Activated naive CD8-positive, alpha-beta T cell (primary cell): ENCODE results near the gene HAND2.
A peak's percentile ranks its signal among the peaks of the same experiment; 100 is the strongest.

ENCODE experiments used
- H3K27ac Mint-ChIP-seq: one replicate; pipeline ENCODE4 v1.8.0; 2021; ENCODE audit warnings: mixed read lengths
- H3K27me3 Mint-ChIP-seq: one replicate; pipeline ENCODE4 v1.8.0; 2021; ENCODE audit warnings: mixed read lengths
- H3K36me3 Mint-ChIP-seq: one replicate; pipeline ENCODE4 v1.8.0; 2021; ENCODE audit warnings: mixed read lengths
- H3K4me1 Mint-ChIP-seq: one replicate; pipeline ENCODE4 v1.8.0; 2021; ENCODE audit warnings: low read depth, mixed read lengths
- H3K4me3 Mint-ChIP-seq: one replicate; pipeline ENCODE4 v1.8.0; 2021; ENCODE audit warnings: mild to moderate bottlenecking, mixed read lengths
- H3K9me3 Mint-ChIP-seq: one replicate; pipeline ENCODE4 v1.8.0; 2021; ENCODE audit warnings: low read depth, mixed read lengths

Gene HAND2

GRCh38 chr4:173529477-173530325 lies at the start of gene HAND2:
Gene HAND2, minus strand, starts transcription at chr4:173530229. Its CDS starts 940 bp downstream, at chr4:173529289.
- Mint-ChIP-seq H3K36me3 (peaks cover 6% of the 10 kb centered on the region), H3K4me1 (peaks cover 21% of the 10 kb centered on the region), H3K27me3 (peaks cover 67% of the 10 kb centered on the region), H3K4me3 (peak within 1 kb of the TSS; percentile 78), H3K9me3 (peaks cover 4% of the 10 kb centered on the region), H3K27ac (peak within 1 kb of the TSS; percentile 34)

GRCh38 chr4:173578956-173579355 lies 48.9 kb upstream of the HAND2 start:
- Mint-ChIP-seq H3K36me3 (no peaks in the 10 kb centered on the region), H3K27me3 (peaks cover 12% of the 10 kb centered on the region), H3K4me3 (no peak overlapping the region), H3K27ac (no peak overlapping the region), H3K9me3 (no peaks in the 10 kb centered on the region), H3K4me1 (no peaks in the 10 kb centered on the region)

GRCh38 chr4:173577963-173578362 lies 47.9 kb upstream of the HAND2 start:
- H3K4me1 Mint-ChIP-seq = no peaks in the 10 kb centered on the region
- H3K4me3 Mint-ChIP-seq = no peak overlapping the region
- no peaks in the 10 kb centered on the region for H3K36me3 Mint-ChIP-seq
- H3K27me3 Mint-ChIP-seq = peaks cover 15% of the 10 kb centered on the region
- no peaks in the 10 kb centered on the region for H3K9me3 Mint-ChIP-seq
- no peak overlapping the region for H3K27ac Mint-ChIP-seq

- Mint-ChIP-seq H3K36me3 (no peaks in the 10 kb centered on the region), H3K27me3 (peaks cover 12% of the 10 kb centered on the region), H3K4me1 (no peaks in the 10 kb centered on the region), H3K27ac (no peak overlapping the region), H3K4me3 (no peak overlapping the region), H3K9me3 (no peaks in the 10 kb centered on the region)
Measured at GRCh38 chr4:173575482-173576152, 45.6 kb upstream of the HAND2 start.

GRCh38 chr4:173573725-173574124 lies 43.7 kb upstream of the HAND2 start:
- Mint-ChIP-seq H3K27ac (no peak overlapping the region), H3K27me3 (peaks cover 14% of the 10 kb centered on the region), H3K36me3 (no peaks in the 10 kb centered on the region), H3K9me3 (no peaks in the 10 kb centered on the region), H3K4me3 (no peak overlapping the region), H3K4me1 (no peaks in the 10 kb centered on the region)

GRCh38 chr4:173573286-173573685 lies 43.3 kb upstream of the HAND2 start:
- Mint-ChIP-seq H3K4me1 (no peaks in the 10 kb centered on the region), H3K9me3 (no peaks in the 10 kb centered on the region), H3K27me3 (peaks cover 14% of the 10 kb centered on the region), H3K27ac (no peak overlapping the region), H3K36me3 (no peaks in the 10 kb centered on the region), H3K4me3 (no peak overlapping the region)

- Mint-ChIP-seq H3K36me3 (no peaks in the 10 kb centered on the region), H3K9me3 (no peaks in the 10 kb centered on the region), H3K4me3 (no peak overlapping the region), H3K27ac (no peak overlapping the region), H3K4me1 (no peaks in the 10 kb centered on the region), H3K27me3 (peaks cover 12% of the 10 kb centered on the region)
Measured at GRCh38 chr4:173572493-173573129, 42.6 kb upstream of the HAND2 start.

- Mint-ChIP-seq H3K4me1 (no peaks in the 10 kb centered on the region), H3K27me3 (peaks cover 12% of the 10 kb centered on the region)
Measured at GRCh38 chr4:173571620-173572019, 41.6 kb upstream of the HAND2 start.

GRCh38 chr4:173565281-173565680 lies 35.3 kb upstream of the HAND2 start:
- no peaks in the 10 kb centered on the region for H3K9me3 Mint-ChIP-seq
- no peak overlapping the region for H3K4me3 Mint-ChIP-seq
- H3K27me3 Mint-ChIP-seq = peaks cover 5% of the 10 kb centered on the region

More at GRCh38 chr4:173571620-173572019, 41.6 kb upstream of the HAND2 start:
- no peak overlapping the region for H3K27ac Mint-ChIP-seq
- no peaks in the 10 kb centered on the region for H3K9me3 Mint-ChIP-seq
- no peaks in the 10 kb centered on the region for H3K36me3 Mint-ChIP-seq
- no peak overlapping the region for H3K4me3 Mint-ChIP-seq

GRCh38 chr4:173564461-173564860 lies 34.4 kb upstream of the HAND2 start:
- peaks cover 7% of the 10 kb centered on the region for H3K27me3 Mint-ChIP-seq
- no peaks in the 10 kb centered on the region for H3K4me1 Mint-ChIP-seq
- H3K4me3 Mint-ChIP-seq = no peak overlapping the region
- H3K9me3 Mint-ChIP-seq = no peaks in the 10 kb centered on the region
- no peaks in the 10 kb centered on the region for H3K36me3 Mint-ChIP-seq
- no peak overlapping the region for H3K27ac Mint-ChIP-seq

More at GRCh38 chr4:173565281-173565680, 35.3 kb upstream of the HAND2 start:
- Mint-ChIP-seq H3K36me3 (no peaks in the 10 kb centered on the region), H3K4me1 (no peaks in the 10 kb centered on the region), H3K27ac (no peak overlapping the region)

GRCh38 chr4:173560896-173561295 lies 30.9 kb upstream of the HAND2 start:
- H3K27ac Mint-ChIP-seq = no peak overlapping the region
- H3K36me3 Mint-ChIP-seq = no peaks in the 10 kb centered on the region
- peaks cover 9% of the 10 kb centered on the region for H3K27me3 Mint-ChIP-seq
- H3K9me3 Mint-ChIP-seq = no peaks in the 10 kb centered on the region
- H3K4me1 Mint-ChIP-seq = no peaks in the 10 kb centered on the region
- H3K4me3 Mint-ChIP-seq = no peak overlapping the region

GRCh38 chr4:173556398-173557131 lies 26.5 kb upstream of the HAND2 start:
- no peaks in the 10 kb centered on the region for H3K9me3 Mint-ChIP-seq
- H3K4me3 Mint-ChIP-seq = no peak overlapping the region
- H3K27ac Mint-ChIP-seq = no peak overlapping the region
- H3K27me3 Mint-ChIP-seq = peaks cover 20% of the 10 kb centered on the region
- no peaks in the 10 kb centered on the region for H3K4me1 Mint-ChIP-seq
- no peaks in the 10 kb centered on the region for H3K36me3 Mint-ChIP-seq

- peaks cover 36% of the 10 kb centered on the region for H3K27me3 Mint-ChIP-seq
- no peak overlapping the region for H3K4me3 Mint-ChIP-seq
- H3K4me1 Mint-ChIP-seq = no peaks in the 10 kb centered on the region
- no peaks in the 10 kb centered on the region for H3K36me3 Mint-ChIP-seq
- no peaks in the 10 kb centered on the region for H3K9me3 Mint-ChIP-seq
- H3K27ac Mint-ChIP-seq = no peak overlapping the region
Measured at GRCh38 chr4:173547889-173548288, 17.9 kb upstream of the HAND2 start.

GRCh38 chr4:173546776-173547175 lies 16.7 kb upstream of the HAND2 start:
- Mint-ChIP-seq H3K9me3 (no peaks in the 10 kb centered on the region), H3K4me3 (no peak overlapping the region), H3K27me3 (peaks cover 34% of the 10 kb centered on the region), H3K27ac (no peak overlapping the region), H3K4me1 (no peaks in the 10 kb centered on the region), H3K36me3 (no peaks in the 10 kb centered on the region)
